AG10803 (cell line): ENCODE data around the gene OSTF1.

Source experiments
- DNase-seq: peaks from one replicate; pipeline ENCODE4 v3.0.0; 2010; ENCODE audit warnings: low read depth
- H3K4me3 ChIP-seq: 2 replicates; pipeline ENCODE4 v1.5.1; 2011; ENCODE audit warnings: mild to moderate bottlenecking, low read length, control low read depth
- TF ChIP-seq, protein P1 (sequence below): conservative IDR thresholded peaks from 2 replicates; pipeline ENCODE4 v1.5.1; 2011; ENCODE audit warnings: mild to moderate bottlenecking, low read length, control low read depth, inconsistent platforms

OSTF1 gene

DNA sequence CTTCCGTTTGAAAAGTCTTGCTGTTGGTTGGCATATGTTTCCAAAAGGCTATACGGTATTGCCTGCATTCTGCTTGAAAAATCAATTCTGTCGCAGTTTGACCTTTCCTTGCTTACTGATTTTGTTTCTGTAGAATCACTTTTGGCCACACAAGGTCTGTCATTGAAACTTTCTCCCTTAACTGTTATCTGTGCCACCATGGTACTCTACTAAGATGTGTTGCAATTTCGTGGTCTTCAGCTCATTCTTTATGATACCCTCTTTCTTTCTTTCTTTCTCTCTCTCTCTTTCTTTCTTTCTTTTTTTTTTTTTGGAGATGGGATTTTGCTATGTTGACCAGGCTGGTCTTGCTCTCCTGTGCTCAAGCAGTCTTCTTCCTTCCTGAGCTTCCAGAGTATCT is 4.5 kb downstream of the OSTF1 start:
- DNase-seq: no peak
- TF ChIP-seq, protein P1, sequence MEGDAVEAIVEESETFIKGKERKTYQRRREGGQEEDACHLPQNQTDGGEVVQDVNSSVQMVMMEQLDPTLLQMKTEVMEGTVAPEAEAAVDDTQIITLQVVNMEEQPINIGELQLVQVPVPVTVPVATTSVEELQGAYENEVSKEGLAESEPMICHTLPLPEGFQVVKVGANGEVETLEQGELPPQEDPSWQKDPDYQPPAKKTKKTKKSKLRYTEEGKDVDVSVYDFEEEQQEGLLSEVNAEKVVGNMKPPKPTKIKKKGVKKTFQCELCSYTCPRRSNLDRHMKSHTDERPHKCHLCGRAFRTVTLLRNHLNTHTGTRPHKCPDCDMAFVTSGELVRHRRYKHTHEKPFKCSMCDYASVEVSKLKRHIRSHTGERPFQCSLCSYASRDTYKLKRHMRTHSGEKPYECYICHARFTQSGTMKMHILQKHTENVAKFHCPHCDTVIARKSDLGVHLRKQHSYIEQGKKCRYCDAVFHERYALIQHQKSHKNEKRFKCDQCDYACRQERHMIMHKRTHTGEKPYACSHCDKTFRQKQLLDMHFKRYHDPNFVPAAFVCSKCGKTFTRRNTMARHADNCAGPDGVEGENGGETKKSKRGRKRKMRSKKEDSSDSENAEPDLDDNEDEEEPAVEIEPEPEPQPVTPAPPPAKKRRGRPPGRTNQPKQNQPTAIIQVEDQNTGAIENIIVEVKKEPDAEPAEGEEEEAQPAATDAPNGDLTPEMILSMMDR: no peak
- H3K4me3 ChIP-seq: no peak overlapping the region

DNA sequence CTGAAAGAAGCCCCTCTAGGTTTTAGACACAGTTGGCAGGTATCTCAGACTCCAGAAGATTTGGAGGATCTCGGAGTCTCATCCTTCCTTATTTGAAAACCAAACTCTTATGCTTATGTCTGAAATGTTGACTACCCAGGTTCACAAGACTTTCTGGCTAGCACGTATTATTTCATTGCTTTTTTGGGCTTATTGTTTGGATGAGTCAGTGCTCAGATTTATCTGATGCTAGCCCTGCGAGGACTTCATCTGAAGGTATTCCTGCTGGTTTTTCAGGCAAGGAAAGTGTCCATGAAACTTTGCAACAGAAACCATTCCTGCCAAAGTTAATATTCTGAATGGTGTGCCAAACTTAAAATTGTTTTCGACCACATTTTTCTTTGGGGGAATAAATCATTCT is 8.5 kb downstream of the OSTF1 start:
- TF ChIP-seq, protein P1: no peak
- DNase-seq: no peak
- no peak overlapping the region for H3K4me3 ChIP-seq

DNA sequence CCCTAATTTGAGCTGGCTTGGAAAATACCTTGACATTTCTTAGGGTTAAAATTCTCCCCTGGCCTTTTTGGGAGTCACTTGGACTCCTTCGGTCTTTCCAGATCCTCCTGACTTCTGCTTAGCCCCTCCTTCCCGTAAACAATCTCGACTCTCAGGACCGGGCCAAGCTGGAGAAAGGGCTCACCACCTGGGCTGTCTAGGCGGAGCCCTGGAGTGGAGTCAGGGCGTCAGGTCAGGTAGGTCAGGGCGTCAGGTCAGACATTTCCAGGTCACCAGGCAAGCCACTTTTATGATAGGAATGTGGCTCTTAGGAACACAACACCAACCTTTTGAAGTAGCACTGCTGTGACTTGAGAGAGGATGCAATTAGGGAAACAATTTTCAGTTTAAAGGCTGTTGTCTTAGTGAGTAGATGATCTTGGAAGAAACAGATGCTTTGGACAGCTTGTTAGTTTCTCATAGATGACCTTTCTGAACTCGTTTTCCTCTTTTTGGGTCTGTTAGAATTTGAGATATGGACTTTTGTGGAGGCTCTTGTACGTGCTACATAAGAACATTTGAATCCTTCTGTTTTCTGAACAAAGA is 12.8 kb downstream of the OSTF1 start:
- DNase-seq: no peak
- no peak overlapping the region for H3K4me3 ChIP-seq
- TF ChIP-seq, protein P1: no peak

DNA sequence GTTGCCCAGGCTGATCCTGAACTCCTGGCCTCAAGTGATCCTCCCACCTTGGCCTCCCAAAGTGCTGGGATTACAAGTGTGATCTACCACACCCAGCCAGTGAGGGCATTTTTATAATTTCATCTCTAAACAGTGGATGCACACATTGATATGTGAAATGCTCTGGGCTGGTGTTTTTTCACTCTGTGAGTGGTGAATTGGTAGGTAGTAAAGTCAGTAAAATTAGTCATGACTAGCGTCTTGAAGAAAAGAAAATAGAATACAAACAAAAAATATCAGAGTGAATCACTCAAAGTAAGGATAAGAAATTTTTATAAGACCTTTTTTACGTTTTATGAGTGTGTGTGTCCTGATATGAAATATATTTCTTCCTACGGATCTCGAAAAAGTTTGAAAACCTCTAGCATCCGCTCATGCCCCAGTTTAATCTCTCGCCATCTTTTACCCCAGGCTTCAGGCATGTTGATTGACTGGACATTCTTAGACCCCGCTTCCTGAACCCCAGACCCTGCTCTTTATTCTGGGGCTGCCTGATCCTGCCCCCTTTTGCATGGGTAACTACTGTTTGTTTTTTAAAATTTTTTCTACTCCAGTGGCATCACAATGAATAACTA is 14.0 kb downstream of the OSTF1 start:
- no peak for DNase-seq
- no peak overlapping the region for H3K4me3 ChIP-seq
- TF ChIP-seq, protein P1: no peak

DNA sequence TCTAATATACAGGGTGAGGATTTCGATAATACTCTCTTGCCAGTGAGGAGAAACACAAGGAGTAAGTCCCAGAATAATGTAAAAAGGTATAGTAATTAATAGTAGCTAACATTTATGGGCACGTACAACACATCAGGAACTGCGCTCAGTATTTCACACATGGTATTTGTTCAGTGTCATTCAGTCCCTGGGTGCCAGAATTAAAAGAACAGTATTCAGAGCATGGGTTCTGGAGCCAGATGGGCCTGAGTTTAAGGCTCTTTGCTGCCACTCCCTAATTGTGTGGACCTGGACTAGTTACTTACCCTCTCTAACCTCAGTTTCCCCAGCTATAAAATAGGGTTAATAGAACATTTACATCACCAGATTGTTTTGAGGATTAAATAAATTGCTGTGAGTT is 16.3 kb downstream of the OSTF1 start:
- TF ChIP-seq, protein P1: no peak
- H3K4me3 ChIP-seq: no peak overlapping the region
- no peak for DNase-seq

DNA sequence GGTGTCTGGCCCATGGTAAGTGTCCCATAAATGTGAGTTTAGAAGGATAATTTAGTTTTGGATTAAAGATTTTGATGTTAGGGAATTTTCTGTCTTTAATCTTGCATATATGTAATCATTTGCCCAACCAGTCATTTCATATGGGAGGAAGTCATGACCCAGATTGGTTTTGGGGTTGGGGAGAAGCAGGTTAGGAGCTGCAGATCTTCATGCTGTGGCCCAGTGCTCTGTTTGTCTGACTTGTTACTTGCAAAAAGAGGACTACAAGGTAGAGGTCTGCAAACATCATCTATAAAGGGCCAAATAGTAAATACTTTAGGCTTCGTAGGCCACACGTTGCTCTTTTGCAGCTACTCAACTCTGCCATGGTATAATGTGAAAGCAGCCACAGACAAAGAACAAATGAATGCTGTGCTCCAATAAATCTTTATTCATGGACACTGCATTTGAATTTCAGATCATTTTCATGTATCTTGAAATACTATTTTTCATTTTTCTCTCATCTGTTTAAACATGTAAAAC is 16.8 kb downstream of the OSTF1 start:
- TF ChIP-seq, protein P1: no peak
- no peak for DNase-seq
- no peak overlapping the region for H3K4me3 ChIP-seq

DNA sequence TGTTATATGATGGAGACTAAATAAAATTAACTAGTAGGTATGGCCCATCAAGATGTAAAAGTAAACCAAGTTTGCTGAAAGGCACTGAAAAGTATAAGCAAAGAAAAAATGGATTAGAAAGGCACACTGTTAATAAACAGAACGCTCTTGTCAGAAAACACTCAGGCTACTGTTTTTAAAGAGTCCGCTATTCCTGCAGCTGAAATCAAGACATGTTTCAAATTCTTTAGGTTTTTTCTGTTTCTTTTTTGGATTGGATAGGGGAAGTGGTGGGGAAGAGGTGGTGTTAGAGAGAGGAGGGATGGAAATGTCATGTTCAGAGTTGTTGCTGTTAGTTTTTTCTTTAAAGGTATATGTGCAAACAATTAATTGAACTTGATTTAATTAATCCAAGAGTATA is 17.5 kb downstream of the OSTF1 start:
- H3K4me3 ChIP-seq: no peak overlapping the region
- no peak for DNase-seq
- TF ChIP-seq, protein P1: no peak
